ENCODE results near the gene RFC2. TPM values are rescaled to one million over a fixed set of nuclear protein-coding genes. Genes with fewer than 3 reads are reported as not detected.

Gene RFC2
- total and polyA plus RNA-seq, 7 experiments from 2014 or later: 12.0 to 51.7 (median 19.3) TPM

DNA sequence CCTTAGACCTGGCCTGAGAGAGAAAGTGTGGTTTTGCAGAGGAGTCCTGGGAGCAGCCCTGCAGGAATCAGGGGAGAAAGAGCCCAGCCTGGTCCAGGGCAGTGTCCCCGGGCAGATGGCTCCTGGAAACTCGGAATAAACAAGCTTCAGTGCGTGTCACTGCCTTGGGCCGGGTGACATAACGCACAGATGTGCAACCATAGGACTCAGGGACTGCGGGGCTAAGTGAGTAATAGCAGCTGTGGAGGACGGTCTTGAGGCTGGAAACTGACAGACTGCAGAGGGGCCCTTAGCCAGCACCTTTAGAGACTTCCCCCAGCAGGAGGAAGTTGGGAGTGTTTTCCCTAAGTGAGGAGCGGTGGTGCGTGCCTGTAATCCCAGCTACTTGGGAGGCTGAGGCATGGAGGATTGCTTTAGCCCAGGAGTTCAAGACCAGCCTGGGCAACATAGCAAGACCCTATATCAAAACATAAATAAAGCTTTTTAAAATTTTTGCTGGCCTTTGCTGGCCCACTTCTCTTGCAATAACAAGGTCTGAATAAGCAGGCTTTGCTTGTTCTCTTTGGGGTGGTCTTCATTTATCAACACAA, 29.8 kb upstream of the RFC2 start:
- no peaks in the 10 kb centered on the region for H3K27me3 ChIP-seq (ENCODE audit: control insufficient read depth in 2 of 2, insufficient read depth in 2 of 2, low read length in 2 of 2)
- peaks cover 11 to 12% of the 10 kb centered on the region in 2 donors for H3K4me1 ChIP-seq (ENCODE audit: control insufficient read depth in 2 of 2, insufficient read depth in 2 of 2, low read length in 2 of 2)
- no peak overlapping the region for H3K27ac ChIP-seq (ENCODE audit: low read depth, low read length)
- H3K27ac Mint-ChIP-seq: no peak overlapping the region
- H3K36me3 ChIP-seq (ENCODE audit: control insufficient read depth in 2 of 3, insufficient read depth in 3 of 3, low read length in 3 of 3): no peaks in the 10 kb centered on the region
- H3K4me1 Mint-ChIP-seq: peaks cover 10 to 14% (median 12%) of the 10 kb centered on the region in 7 donors
- intact Hi-C loops (cut with micrococcal nuclease): loop anchor here in 1 of 2 donors (10.0 kb wide), 1 partner anchor 121 kb away; no protein-coding TSS in a partner anchor
- H3K36me3 Mint-ChIP-seq: no peaks in the 10 kb centered on the region
- DNase-seq: no peak
- H3K9me3 ChIP-seq (ENCODE audit: control insufficient read depth in 2 of 3, low read length in 3 of 3): no peaks in the 10 kb centered on the region
- ChIA-PET POLR2A (no interaction called here), CTCF (interaction anchor here (0.6 to 0.7 kb wide), 2 partner anchors 265 to 640 kb away, joined by 3 read pairs; no protein-coding TSS in a partner anchor)
- H3K4me3 ChIP-seq (ENCODE audit: low read length): no peak overlapping the region
- no peak for ATAC-seq
- no peaks in the 10 kb centered on the region for H3K9me3 Mint-ChIP-seq
- H3K4me3 Mint-ChIP-seq: no peak overlapping the region
- peaks cover 0 to 12% (median 9%) of the 10 kb centered on the region in 5 donors for H3K27me3 Mint-ChIP-seq

DNA sequence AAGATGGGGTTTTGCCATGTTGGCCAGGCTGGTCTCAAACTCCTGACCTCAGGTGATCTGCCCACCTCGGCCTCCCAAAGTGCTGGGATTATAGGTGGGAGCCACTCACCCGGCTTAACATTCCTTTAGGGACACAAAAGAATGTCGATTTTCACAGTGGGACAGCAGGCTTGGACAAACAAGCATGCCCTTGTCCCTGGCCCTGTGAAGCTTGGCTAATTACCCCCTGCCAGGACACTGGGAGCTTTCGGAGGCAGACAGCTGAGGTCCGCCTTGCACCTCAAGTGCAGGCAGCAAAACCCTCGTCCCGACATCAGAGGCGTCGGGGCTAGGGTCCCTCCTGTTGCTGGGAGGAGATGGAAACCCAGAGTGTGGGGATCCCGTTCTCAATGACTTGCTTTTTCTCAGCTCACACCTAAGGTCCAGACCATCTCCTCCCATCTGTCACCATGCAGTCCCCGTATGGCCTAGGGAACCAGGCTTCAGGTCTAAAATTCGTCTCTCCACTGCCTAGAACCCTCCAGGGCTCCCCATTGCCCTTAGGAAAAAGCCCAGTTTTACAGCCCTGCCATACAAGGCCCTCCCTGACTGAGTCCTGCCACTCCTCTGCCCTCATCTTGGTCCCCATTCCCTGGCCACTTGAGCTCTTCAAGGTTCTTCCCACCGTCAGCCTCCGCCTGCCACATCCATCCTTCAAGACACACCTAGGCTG, 28.7 kb upstream of the RFC2 start:
- no peaks in the 10 kb centered on the region for H3K27me3 ChIP-seq (ENCODE audit: control insufficient read depth in 2 of 2, insufficient read depth in 2 of 2, low read length in 2 of 2)
- peaks cover 0 to 17% (median 2%) of the 10 kb centered on the region in 5 donors for H3K27me3 Mint-ChIP-seq
- H3K4me3 ChIP-seq (ENCODE audit: low read length): no peak overlapping the region
- H3K27ac Mint-ChIP-seq: no peak overlapping the region
- DNase-seq (no peak), ATAC-seq (no peak)
- peaks cover under 1 to 2% of the 10 kb centered on the region in 2 donors for H3K4me1 ChIP-seq (ENCODE audit: control insufficient read depth in 2 of 2, insufficient read depth in 2 of 2, low read length in 2 of 2)
- peaks cover under 1 to 3% (median 2%) of the 10 kb centered on the region in 7 donors for H3K4me1 Mint-ChIP-seq
- intact Hi-C loops (cut with micrococcal nuclease): loop anchor here in 1 of 2 donors (10.0 kb wide), 1 partner anchor 122 kb away; no protein-coding TSS in a partner anchor
- ChIA-PET CTCF (interaction anchor here (0.6 to 0.7 kb wide), 2 partner anchors 641 to 1358 kb away, joined by 3 to 4 read pairs; no protein-coding TSS in a partner anchor), POLR2A (no interaction called here)
- no peaks in the 10 kb centered on the region for H3K9me3 ChIP-seq (ENCODE audit: control insufficient read depth in 2 of 3, low read length in 3 of 3)
- H3K36me3 Mint-ChIP-seq: no peaks in the 10 kb centered on the region
- no peak overlapping the region for H3K27ac ChIP-seq (ENCODE audit: low read depth, low read length)
- no peaks in the 10 kb centered on the region for H3K9me3 Mint-ChIP-seq
- no peak overlapping the region for H3K4me3 Mint-ChIP-seq
- no peaks in the 10 kb centered on the region for H3K36me3 ChIP-seq (ENCODE audit: control insufficient read depth in 2 of 3, insufficient read depth in 3 of 3, low read length in 3 of 3)

DNA sequence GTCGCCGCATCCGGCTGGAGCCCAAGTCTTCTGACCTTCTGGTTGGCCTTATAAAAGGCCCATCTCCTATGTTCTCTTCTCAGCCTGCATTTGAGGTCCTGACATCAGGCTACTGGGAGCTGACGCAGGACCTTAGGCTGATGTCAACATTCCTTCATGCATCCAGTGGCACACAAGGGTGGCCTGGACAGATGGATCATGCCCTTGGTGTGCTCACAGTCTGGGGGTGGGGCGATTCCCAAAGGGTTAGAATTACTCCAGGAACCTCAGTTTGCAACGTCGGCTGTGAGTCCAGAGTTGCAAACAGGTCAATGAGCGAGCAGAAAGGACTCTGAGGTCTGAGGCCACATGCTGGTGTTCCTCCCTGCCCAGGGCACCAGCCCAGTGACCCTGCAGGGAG, 26.8 kb upstream of the RFC2 start:
- Mint-ChIP-seq H3K27me3 (peaks cover 0 to 14% (median 0%) of the 10 kb centered on the region in 5 donors), H3K27ac (no peak overlapping the region), H3K4me3 (no peak overlapping the region), H3K4me1 (peaks cover 0 to 2% (median 0%) of the 10 kb centered on the region in 7 donors), H3K36me3 (no peaks in the 10 kb centered on the region), H3K9me3 (no peaks in the 10 kb centered on the region)
- Histone ChIP-seq H3K4me1 (ENCODE audit: control insufficient read depth in 2 of 2, insufficient read depth in 2 of 2, low read length in 2 of 2) (no peaks in the 10 kb centered on the region), H3K9me3 (ENCODE audit: control insufficient read depth in 2 of 3, low read length in 3 of 3) (no peaks in the 10 kb centered on the region), H3K36me3 (ENCODE audit: control insufficient read depth in 2 of 3, insufficient read depth in 3 of 3, low read length in 3 of 3) (no peaks in the 10 kb centered on the region), H3K27ac (ENCODE audit: low read depth, low read length) (no peak overlapping the region), H3K4me3 (ENCODE audit: low read length) (no peak overlapping the region), H3K27me3 (ENCODE audit: control insufficient read depth in 2 of 2, insufficient read depth in 2 of 2, low read length in 2 of 2) (no peaks in the 10 kb centered on the region)
- ChIA-PET CTCF (no interaction called here), POLR2A (no interaction called here)
- intact Hi-C loops (cut with micrococcal nuclease): loop anchor here in 1 of 2 donors (10.0 kb wide), 1 partner anchor 124 kb away; no protein-coding TSS in a partner anchor
- no peak for ATAC-seq
- DNase-seq: no peak

GRCh38 chr7:74277636-74278035, 23.4 kb upstream of the RFC2 start:
- Histone ChIP-seq H3K9me3 (ENCODE audit: control insufficient read depth in 2 of 3, low read length in 3 of 3) (no peaks in the 10 kb centered on the region), H3K4me1 (ENCODE audit: control insufficient read depth in 2 of 2, insufficient read depth in 2 of 2, low read length in 2 of 2) (no peaks in the 10 kb centered on the region), H3K4me3 (ENCODE audit: low read length) (no peak overlapping the region), H3K36me3 (ENCODE audit: control insufficient read depth in 2 of 3, insufficient read depth in 3 of 3, low read length in 3 of 3) (no peaks in the 10 kb centered on the region), H3K27ac (ENCODE audit: low read depth, low read length) (no peak overlapping the region), H3K27me3 (ENCODE audit: control insufficient read depth in 2 of 2, insufficient read depth in 2 of 2, low read length in 2 of 2) (no peaks in the 10 kb centered on the region)
- H3K4me1 Mint-ChIP-seq: peaks cover 0 to 4% (median 0%) of the 10 kb centered on the region in 7 donors
- no peak overlapping the region for H3K4me3 Mint-ChIP-seq
- peaks cover 0 to 5% (median 0%) of the 10 kb centered on the region in 5 donors for H3K27me3 Mint-ChIP-seq
- no peaks in the 10 kb centered on the region for H3K36me3 Mint-ChIP-seq
- ChIA-PET CTCF (interaction anchor here (0.7 kb wide), 1 partner anchor 11 kb away, joined by 3 read pairs; the partner anchor contains the start of gene CLIP2), POLR2A (no interaction called here)
- H3K27ac Mint-ChIP-seq: no peak overlapping the region
- intact Hi-C loops (cut with micrococcal nuclease): no loop called here
- ATAC-seq: no peak
- no peak for DNase-seq
- H3K9me3 Mint-ChIP-seq: no peaks in the 10 kb centered on the region

DNA sequence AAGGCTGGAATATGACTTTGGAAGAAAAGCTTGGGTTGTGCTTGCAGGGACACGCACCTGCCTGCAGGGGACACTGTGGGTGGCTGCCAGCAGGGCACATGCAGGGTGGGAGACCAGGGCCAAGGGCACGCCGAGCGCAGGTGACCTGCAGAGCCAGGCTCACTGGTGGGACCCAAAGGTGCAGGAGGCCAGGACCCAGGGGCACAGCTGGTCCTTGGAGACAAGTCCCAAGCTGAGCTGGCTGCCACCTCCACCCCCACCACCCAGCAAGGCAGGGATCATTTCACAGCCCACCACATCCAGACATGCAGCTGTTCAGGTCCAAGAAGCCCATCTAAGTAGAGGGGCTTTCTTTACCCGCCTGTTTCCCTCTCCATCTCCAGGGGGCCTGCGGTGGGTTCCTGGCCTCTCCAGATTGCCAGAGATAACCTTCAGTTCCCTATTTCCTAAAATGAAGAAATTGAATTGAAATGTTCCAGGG, 21.2 kb upstream of the RFC2 start:
- peaks cover 0 to 14% (median 4%) of the 10 kb centered on the region in 7 donors for H3K4me1 Mint-ChIP-seq

DNA sequence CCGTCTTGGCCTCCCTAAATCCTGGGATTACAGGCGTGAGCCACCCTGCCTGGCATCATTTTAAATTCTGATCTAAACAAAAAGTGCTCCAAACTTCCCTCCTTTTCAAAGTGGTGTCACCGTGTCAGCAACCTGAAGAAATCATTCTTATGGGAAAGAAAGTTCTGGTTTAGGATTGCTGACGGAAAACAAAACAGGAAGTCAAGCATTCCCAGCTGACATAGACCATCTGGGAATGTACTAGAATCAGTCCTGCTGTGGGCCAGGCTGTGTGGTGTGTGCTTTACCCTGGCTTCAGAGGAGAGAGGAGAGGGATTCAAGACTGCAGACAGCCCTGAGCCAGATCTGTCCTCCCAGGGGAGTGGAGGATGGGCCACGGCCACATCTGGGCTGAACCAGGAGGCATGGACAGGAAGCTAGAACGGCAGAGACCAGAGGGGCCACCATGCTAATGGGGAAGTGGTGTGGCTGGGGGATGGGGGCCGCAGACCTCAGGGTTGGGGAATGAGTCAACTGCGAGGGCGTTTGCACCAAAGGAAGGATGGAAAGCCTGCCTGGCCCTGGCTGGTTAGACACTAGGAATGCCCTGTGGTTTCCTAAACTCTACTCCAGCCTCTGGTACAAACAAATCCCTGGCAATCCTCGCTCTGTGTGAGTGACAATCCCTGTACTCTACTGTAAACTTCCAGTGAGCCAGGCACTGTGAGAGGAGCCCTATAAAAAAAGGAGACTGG, 18.3 kb upstream of the RFC2 start:
- Histone ChIP-seq H3K4me3 (ENCODE audit: low read length) (no peak overlapping the region), H3K4me1 (ENCODE audit: control insufficient read depth in 2 of 2, insufficient read depth in 2 of 2, low read length in 2 of 2) (no peaks in the 10 kb centered on the region), H3K36me3 (ENCODE audit: control insufficient read depth in 2 of 3, insufficient read depth in 3 of 3, low read length in 3 of 3) (no peaks in the 10 kb centered on the region), H3K9me3 (ENCODE audit: control insufficient read depth in 2 of 3, low read length in 3 of 3) (no peaks in the 10 kb centered on the region), H3K27me3 (ENCODE audit: control insufficient read depth in 2 of 2, insufficient read depth in 2 of 2, low read length in 2 of 2) (no peaks in the 10 kb centered on the region), H3K27ac (ENCODE audit: low read depth, low read length) (no peak overlapping the region)
- Mint-ChIP-seq H3K36me3 (no peaks in the 10 kb centered on the region), H3K4me1 (peaks cover 0 to 12% (median 4%) of the 10 kb centered on the region in 7 donors), H3K27me3 (peaks cover 0 to 15% (median 4%) of the 10 kb centered on the region in 5 donors), H3K9me3 (no peaks in the 10 kb centered on the region), H3K27ac (peak overlapping the region in 2 of 9 donors; percentile 43 to 71), H3K4me3 (peak overlapping the region in 1 of 10 donors; percentile 32)
- ATAC-seq (peak; percentile 76), DNase-seq (no peak)
- ChIA-PET POLR2A (no interaction called here), CTCF (no interaction called here)
- intact Hi-C loops (cut with micrococcal nuclease): no loop called here

More for the DNA sequence above, 21.2 kb upstream of the RFC2 start:
- Mint-ChIP-seq H3K27ac (no peak overlapping the region), H3K9me3 (no peaks in the 10 kb centered on the region), H3K4me3 (no peak overlapping the region), H3K27me3 (peaks cover 0 to 9% (median 2%) of the 10 kb centered on the region in 5 donors), H3K36me3 (no peaks in the 10 kb centered on the region)
- intact Hi-C loops (cut with micrococcal nuclease): no loop called here
- ChIA-PET POLR2A (no interaction called here), CTCF (no interaction called here)
- Histone ChIP-seq H3K27me3 (ENCODE audit: control insufficient read depth in 2 of 2, insufficient read depth in 2 of 2, low read length in 2 of 2) (no peaks in the 10 kb centered on the region), H3K27ac (ENCODE audit: low read depth, low read length) (no peak overlapping the region), H3K4me1 (ENCODE audit: control insufficient read depth in 2 of 2, insufficient read depth in 2 of 2, low read length in 2 of 2) (no peaks in the 10 kb centered on the region), H3K4me3 (ENCODE audit: low read length) (no peak overlapping the region), H3K9me3 (ENCODE audit: control insufficient read depth in 2 of 3, low read length in 3 of 3) (no peaks in the 10 kb centered on the region), H3K36me3 (ENCODE audit: control insufficient read depth in 2 of 3, insufficient read depth in 3 of 3, low read length in 3 of 3) (no peaks in the 10 kb centered on the region)
- ATAC-seq (peak; percentile 31), DNase-seq (no peak)
